Activated naive CD4-positive, alpha-beta T cell treated with anti-CD3 and anti-CD28 coated beads, Interleukin-2, amount 50 U/mL, for 72 hours (primary cell): ENCODE data around the gene APPL2. TPM values are rescaled to one million over a fixed set of nuclear protein-coding genes. Genes with fewer than 3 reads are reported as not detected.

Source experiments
- ATAC-seq, 2 donors: fragments of 150-1000 bp; cut with Tn5 transposase; 2 replicates each; pipeline ENCODE4 v1.10.0; 2021; ENCODE audit warnings: mild to moderate bottlenecking in 2 of 2, moderate library complexity in 2 of 2
- DNase-seq, 2 donors: peaks; one replicate each; pipeline ENCODE4 v3.0.0; 2021 to 2022; ENCODE audit warnings: low spot score in 2 of 2
- H3K27ac Mint-ChIP-seq, 2 donors: one replicate each; pipeline ENCODE4 v1.8.0; 2022; ENCODE audit warnings: mild to moderate bottlenecking in 2 of 2, mixed read lengths in 2 of 2
- H3K36me3 Mint-ChIP-seq, 2 donors: one replicate each; pipeline ENCODE4 v1.8.0; 2022; ENCODE audit warnings: mixed read lengths in 2 of 2
- H3K9me3 Mint-ChIP-seq, 2 donors: one replicate each; pipeline ENCODE4 v1.8.0; 2022; ENCODE audit warnings: mixed read lengths in 2 of 2
- total RNA-seq, 2 donors: library from RNA; stranded (reverse); gene quantifications; one replicate each; pipeline ENCODE4 v1.2.3, GENCODE V29; 2022

APPL2 gene
- 10 to 100 TPM; 17.2 to 19.3 TPM for total RNA-seq

- ATAC-seq: peak; percentile 89
- peak; percentile 69 to 82 for DNase-seq
- Mint-ChIP-seq H3K27ac (peak within 1 kb of the TSS; percentile 90 to 91), H3K9me3 (no peaks in the 10 kb centered on the region), H3K36me3 (no peaks in the 10 kb centered on the region)
Measured at GRCh38 chr12:105235732-105236476, at the start of gene APPL2. APPL2 (minus strand) TSS chr12:105236174; CDS start chr12:105236012, 162 bp downstream.

- DNase-seq (no peak), ATAC-seq (no peak)
- Mint-ChIP-seq H3K36me3 (no peaks in the 10 kb centered on the region), H3K9me3 (no peaks in the 10 kb centered on the region), H3K27ac (no peak overlapping the region)
Measured at GRCh38 chr12:105285378-105285777, 49.4 kb upstream of the APPL2 start.

- no peak overlapping the region for H3K27ac Mint-ChIP-seq
- no peaks in the 10 kb centered on the region for H3K9me3 Mint-ChIP-seq
- ATAC-seq (no peak), DNase-seq (no peak)
- no peaks in the 10 kb centered on the region for H3K36me3 Mint-ChIP-seq
Measured at GRCh38 chr12:105281694-105282049, 45.7 kb upstream of the APPL2 start.

GRCh38 chr12:105280966-105281693, 45.2 kb upstream of the APPL2 start:
- ATAC-seq (no peak), DNase-seq (no peak)
- no peaks in the 10 kb centered on the region for H3K36me3 Mint-ChIP-seq
- H3K27ac Mint-ChIP-seq: no peak overlapping the region
- no peaks in the 10 kb centered on the region for H3K9me3 Mint-ChIP-seq

GRCh38 chr12:105279460-105280056, 43.6 kb upstream of the APPL2 start:
- peak; percentile 70 to 81 for ATAC-seq
- peak in 1 of 2 donors; percentile 27 for DNase-seq
- Mint-ChIP-seq H3K36me3 (no peaks in the 10 kb centered on the region), H3K27ac (no peak overlapping the region), H3K9me3 (no peaks in the 10 kb centered on the region)

GRCh38 chr12:105278043-105278697, 42.2 kb upstream of the APPL2 start:
- Mint-ChIP-seq H3K9me3 (no peaks in the 10 kb centered on the region), H3K36me3 (no peaks in the 10 kb centered on the region), H3K27ac (no peak overlapping the region)
- no peak for ATAC-seq
- DNase-seq: no peak

GRCh38 chr12:105275997-105276733, 40.2 kb upstream of the APPL2 start:
- ATAC-seq (peak; percentile 37 to 39), DNase-seq (no peak)
- no peaks in the 10 kb centered on the region for H3K36me3 Mint-ChIP-seq
- H3K27ac Mint-ChIP-seq: no peak overlapping the region
- H3K9me3 Mint-ChIP-seq: no peaks in the 10 kb centered on the region

GRCh38 chr12:105274571-105274970, 38.6 kb upstream of the APPL2 start:
- no peak for DNase-seq
- ATAC-seq: no peak
- no peak overlapping the region for H3K27ac Mint-ChIP-seq
- H3K9me3 Mint-ChIP-seq: no peaks in the 10 kb centered on the region
- H3K36me3 Mint-ChIP-seq: no peaks in the 10 kb centered on the region

- no peak for ATAC-seq
- H3K36me3 Mint-ChIP-seq: no peaks in the 10 kb centered on the region
- H3K27ac Mint-ChIP-seq: no peak overlapping the region
- no peaks in the 10 kb centered on the region for H3K9me3 Mint-ChIP-seq
- DNase-seq: no peak
Measured at GRCh38 chr12:105273601-105274000, 37.6 kb upstream of the APPL2 start.

GRCh38 chr12:105272814-105273416, 36.9 kb upstream of the APPL2 start:
- DNase-seq (no peak), ATAC-seq (no peak)
- Mint-ChIP-seq H3K27ac (no peak overlapping the region), H3K9me3 (no peaks in the 10 kb centered on the region), H3K36me3 (no peaks in the 10 kb centered on the region)

- Mint-ChIP-seq H3K36me3 (no peaks in the 10 kb centered on the region), H3K9me3 (no peaks in the 10 kb centered on the region), H3K27ac (no peak overlapping the region)
- DNase-seq (no peak), ATAC-seq (no peak)
Measured at GRCh38 chr12:105272152-105272551, 36.2 kb upstream of the APPL2 start.

GRCh38 chr12:105271364-105271763, 35.4 kb upstream of the APPL2 start:
- no peak for ATAC-seq
- H3K9me3 Mint-ChIP-seq: no peaks in the 10 kb centered on the region
- DNase-seq: no peak
- H3K36me3 Mint-ChIP-seq: no peaks in the 10 kb centered on the region
- H3K27ac Mint-ChIP-seq: no peak overlapping the region

- no peak overlapping the region for H3K27ac Mint-ChIP-seq
- DNase-seq: no peak
- no peaks in the 10 kb centered on the region for H3K9me3 Mint-ChIP-seq
- no peaks in the 10 kb centered on the region for H3K36me3 Mint-ChIP-seq
- ATAC-seq: no peak
Measured at GRCh38 chr12:105270671-105271255, 34.8 kb upstream of the APPL2 start.

GRCh38 chr12:105267711-105268110, 31.7 kb upstream of the APPL2 start:
- DNase-seq (no peak), ATAC-seq (no peak)
- Mint-ChIP-seq H3K36me3 (no peaks in the 10 kb centered on the region), H3K9me3 (no peaks in the 10 kb centered on the region), H3K27ac (no peak overlapping the region)

- H3K9me3 Mint-ChIP-seq: no peaks in the 10 kb centered on the region
- ATAC-seq (no peak), DNase-seq (no peak)
- no peak overlapping the region for H3K27ac Mint-ChIP-seq
- H3K36me3 Mint-ChIP-seq: no peaks in the 10 kb centered on the region
Measured at GRCh38 chr12:105264771-105265170, 28.8 kb upstream of the APPL2 start.
